Neutrophil (primary cell): ENCODE measurements around the gene LDAH.
A peak's percentile ranks its signal among the peaks of the same experiment; 100 is the strongest.

Experiments used
- H3K27ac ChIP-seq: fragments of 200-600 bp; sonication (generic); 2 replicates; pipeline ENCODE4 v1.5.1; 2016; ENCODE audit warnings: mild to moderate bottlenecking, moderate library complexity
- H3K27me3 ChIP-seq: fragments of 200-600 bp; sonication (generic); 2 replicates; pipeline ENCODE4 v1.6.0; 2016; ENCODE audit warnings: mild to moderate bottlenecking
- H3K36me3 ChIP-seq: fragments of 200-600 bp; sonication (generic); 2 replicates; pipeline ENCODE4 v1.5.1; 2017
- H3K4me1 ChIP-seq, 2 experiments: fragments of 200-600 bp in 1 of 2; sonication (generic) in 1 of 2; 1 replicate in 1 of 2; 2 replicates in 1 of 2; pipeline versions ENCODE4 v1.5.1 to v1.6.1; 2013 to 2016; ENCODE audit warnings: low read depth in 1 of 2, low read length in 1 of 2, mild to moderate bottlenecking in 1 of 2, moderate library complexity in 1 of 2; ENCODE audit not compliant: control insufficient read depth in 1 of 2, insufficient read depth in 1 of 2
- H3K4me3 ChIP-seq, 2 experiments: fragments of 200-600 bp in 1 of 2; sonication (generic) in 1 of 2; 1 replicate in 1 of 2; 2 replicates in 1 of 2; pipeline ENCODE4 v1.5.1; 2013 to 2016; ENCODE audit warnings: low read depth in 1 of 2, low read length in 1 of 2, mild to moderate bottlenecking in 1 of 2, moderate library complexity in 1 of 2
- H3K9me3 ChIP-seq: fragments of 200-600 bp; sonication (generic); 2 replicates; pipeline ENCODE4 v1.5.1; 2016
- CTCF ChIP-seq: fragments of 200-600 bp; sonication (generic); IDR thresholded peaks from 2 replicates; pipeline ENCODE4 v1.5.1; 2016; ENCODE audit warnings: antibody characterized with exemption

Gene LDAH

GRCh38 chr2:20649976-20650375, 172.9 kb downstream of the LDAH start:
- no peaks in the 10 kb centered on the region for H3K27me3 ChIP-seq
- H3K9me3 ChIP-seq, result no peaks in the 10 kb centered on the region
- peak overlapping the region; percentile 87 to 89 for H3K4me3 ChIP-seq
- TF ChIP-seq CTCF, result no peak
- H3K4me1 ChIP-seq, result peaks cover 42 to 57% of the 10 kb centered on the region in 2 experiments
- peaks cover 18% of the 10 kb centered on the region for H3K36me3 ChIP-seq
- peak overlapping the region; percentile 93 for H3K27ac ChIP-seq

GRCh38 chr2:20649576-20649975, 173.3 kb downstream of the LDAH start:
- H3K4me1 ChIP-seq, result peaks cover 40 to 56% of the 10 kb centered on the region in 2 experiments
- H3K27ac ChIP-seq, result no peak overlapping the region
- H3K9me3 ChIP-seq, result no peaks in the 10 kb centered on the region
- no peaks in the 10 kb centered on the region for H3K27me3 ChIP-seq
- no peak for TF ChIP-seq CTCF
- peaks cover 22% of the 10 kb centered on the region for H3K36me3 ChIP-seq
- peak overlapping the region; percentile 87 to 89 for H3K4me3 ChIP-seq

- H3K36me3 ChIP-seq, result peaks cover 29% of the 10 kb centered on the region
- no peaks in the 10 kb centered on the region for H3K27me3 ChIP-seq
- peaks cover 33 to 49% of the 10 kb centered on the region in 2 experiments for H3K4me1 ChIP-seq
- H3K27ac ChIP-seq, result peak overlapping the region; percentile 5
- no peaks in the 10 kb centered on the region for H3K9me3 ChIP-seq
- no peak overlapping the region for H3K4me3 ChIP-seq
- TF ChIP-seq CTCF, result no peak
These were observed 174.1 kb downstream of the LDAH start for GRCh38 chr2:20648831-20649230.

GRCh38 chr2:20648206-20648605, 174.7 kb downstream of the LDAH start:
- no peaks in the 10 kb centered on the region for H3K9me3 ChIP-seq
- no peaks in the 10 kb centered on the region for H3K27me3 ChIP-seq
- no peak overlapping the region for H3K27ac ChIP-seq
- no peak for TF ChIP-seq CTCF
- peaks cover 27 to 42% of the 10 kb centered on the region in 2 experiments for H3K4me1 ChIP-seq
- H3K36me3 ChIP-seq, result peaks cover 35% of the 10 kb centered on the region
- no peak overlapping the region for H3K4me3 ChIP-seq

GRCh38 chr2:20647738-20648137, 175.2 kb downstream of the LDAH start:
- no peak overlapping the region for H3K4me3 ChIP-seq
- no peaks in the 10 kb centered on the region for H3K9me3 ChIP-seq
- no peak for TF ChIP-seq CTCF
- H3K4me1 ChIP-seq, result peaks cover 26 to 38% of the 10 kb centered on the region in 2 experiments
- H3K27ac ChIP-seq, result no peak overlapping the region
- H3K36me3 ChIP-seq, result peaks cover 40% of the 10 kb centered on the region
- H3K27me3 ChIP-seq, result no peaks in the 10 kb centered on the region

GRCh38 chr2:20647211-20647610, 175.7 kb downstream of the LDAH start:
- no peaks in the 10 kb centered on the region for H3K9me3 ChIP-seq
- no peaks in the 10 kb centered on the region for H3K27me3 ChIP-seq
- H3K36me3 ChIP-seq, result peaks cover 45% of the 10 kb centered on the region
- H3K27ac ChIP-seq, result no peak overlapping the region
- H3K4me3 ChIP-seq, result no peak overlapping the region
- H3K4me1 ChIP-seq, result peaks cover 26 to 35% of the 10 kb centered on the region in 2 experiments
- TF ChIP-seq CTCF, result no peak
